Activated T-cell treated with anti-CD3 and anti-CD28 coated beads, Interleukin-2, amount 50 U/mL, for 4 hours (primary cell): Measurements from ENCODE around the gene ADAMTS17. TPM values are rescaled to one million over a fixed set of nuclear protein-coding genes. Genes with fewer than 3 reads are reported as not detected.

Source experiments
- ATAC-seq, 2 donors: fragments of 200-7000 bp; cut with Tn5 transposase; one replicate each; pipeline ENCODE4 v1.10.0; 2021
- DNase-seq: peaks from one replicate; pipeline ENCODE4 v3.0.0-alpha.2; 2020
- H3K27me3 Mint-ChIP-seq: one replicate; pipeline ENCODE4 v1.8.0; 2021; ENCODE audit warnings: low read depth, mixed read lengths
- H3K36me3 Mint-ChIP-seq: one replicate; pipeline ENCODE4 v1.8.0; 2022; ENCODE audit warnings: mixed read lengths; ENCODE audit not compliant: insufficient read depth
- H3K4me1 Mint-ChIP-seq: one replicate; pipeline ENCODE4 v1.8.0; 2021; ENCODE audit warnings: low read depth, mixed read lengths
- H3K4me3 Mint-ChIP-seq: one replicate; pipeline ENCODE4 v1.8.0; 2021; ENCODE audit warnings: mild to moderate bottlenecking, moderate library complexity, mixed read lengths
- H3K9me3 Mint-ChIP-seq: one replicate; pipeline ENCODE4 v1.8.0; 2021; ENCODE audit warnings: mixed read lengths
- total RNA-seq, 3 donors: library from RNA; stranded (reverse); gene quantifications; one replicate each; pipeline ENCODE4 v1.2.1, GENCODE V29; 2021

The ADAMTS17 gene
- total RNA-seq, 3 donors from 2014 or later = 2.6 to 3.9 (median 3.2) TPM

- Mint-ChIP-seq H3K4me1 (peaks cover 73% of the 10 kb centered on the region), H3K27me3 (no peaks in the 10 kb centered on the region), H3K4me3 (no peak overlapping the region), H3K9me3 (no peaks in the 10 kb centered on the region), H3K36me3 (no peaks in the 10 kb centered on the region)
- DNase-seq (no peak), ATAC-seq (no peak)
Measured at GRCh38 chr15:100334905-100335304, 6.9 kb downstream of the ADAMTS17 start.

- Mint-ChIP-seq H3K4me1 (peaks cover 74% of the 10 kb centered on the region), H3K27me3 (no peaks in the 10 kb centered on the region), H3K36me3 (no peaks in the 10 kb centered on the region), H3K9me3 (no peaks in the 10 kb centered on the region), H3K4me3 (no peak overlapping the region)
- ATAC-seq (no peak), DNase-seq (no peak)
Measured at GRCh38 chr15:100334456-100334855, 7.3 kb downstream of the ADAMTS17 start.

DNA sequence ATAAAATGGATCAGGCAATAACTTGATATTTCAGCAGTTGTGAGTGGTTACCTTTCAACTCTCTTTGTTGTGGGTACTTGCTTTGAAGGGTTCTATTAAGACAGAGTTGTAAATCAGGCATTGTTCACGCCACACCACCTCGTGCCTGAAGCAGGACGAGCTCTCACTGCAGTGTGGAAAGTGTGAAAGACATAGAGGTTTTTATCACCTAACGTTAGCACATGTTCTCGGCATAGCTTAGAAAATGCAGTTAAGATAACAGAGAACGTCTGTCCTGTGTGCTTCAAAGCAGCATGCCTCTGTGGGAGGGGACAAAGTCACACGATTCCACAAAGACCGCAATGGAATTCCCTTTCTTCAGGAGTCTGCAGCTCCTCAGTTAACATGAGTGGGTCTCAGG is 7.8 kb downstream of the ADAMTS17 start:
- H3K36me3 Mint-ChIP-seq = no peaks in the 10 kb centered on the region
- no peaks in the 10 kb centered on the region for H3K9me3 Mint-ChIP-seq
- no peaks in the 10 kb centered on the region for H3K27me3 Mint-ChIP-seq
- H3K4me1 Mint-ChIP-seq = peaks cover 74% of the 10 kb centered on the region
- ATAC-seq (no peak), DNase-seq (no peak)
- no peak overlapping the region for H3K4me3 Mint-ChIP-seq

DNA sequence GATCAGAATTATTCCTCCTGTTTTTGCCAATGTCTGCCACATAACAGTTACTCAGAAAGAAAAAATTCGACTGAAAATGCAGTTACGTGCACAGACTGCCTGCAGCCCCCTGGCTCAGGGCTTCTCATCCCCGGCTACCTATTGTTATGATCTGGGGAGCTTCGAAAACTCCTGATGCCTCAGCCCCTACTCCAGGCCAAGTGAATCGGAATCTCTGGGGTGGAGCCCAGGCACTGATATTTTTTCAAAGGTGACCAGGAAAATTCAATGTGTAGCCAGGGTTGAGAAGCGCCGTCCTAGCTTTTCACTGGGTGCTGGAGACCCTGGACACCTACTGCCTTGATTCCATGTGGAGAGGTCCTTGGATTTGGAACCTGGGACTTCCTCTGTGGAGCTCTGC is 8.5 kb downstream of the ADAMTS17 start:
- peaks cover 71% of the 10 kb centered on the region for H3K4me1 Mint-ChIP-seq
- no peaks in the 10 kb centered on the region for H3K36me3 Mint-ChIP-seq
- no peaks in the 10 kb centered on the region for H3K9me3 Mint-ChIP-seq
- DNase-seq (no peak), ATAC-seq (no peak)
- no peaks in the 10 kb centered on the region for H3K27me3 Mint-ChIP-seq
- H3K4me3 Mint-ChIP-seq = no peak overlapping the region

GRCh38 chr15:100332721-100333120 is 9.1 kb downstream of the ADAMTS17 start:
- Mint-ChIP-seq H3K36me3 (no peaks in the 10 kb centered on the region), H3K27me3 (no peaks in the 10 kb centered on the region), H3K9me3 (no peaks in the 10 kb centered on the region), H3K4me1 (peaks cover 71% of the 10 kb centered on the region), H3K4me3 (no peak overlapping the region)
- ATAC-seq = no peak
- no peak for DNase-seq

- peaks cover 71% of the 10 kb centered on the region for H3K4me1 Mint-ChIP-seq
Measured at GRCh38 chr15:100332231-100332630, 9.5 kb downstream of the ADAMTS17 start.

GRCh38 chr15:100330629-100331215 is 11.1 kb downstream of the ADAMTS17 start:
- H3K27me3 Mint-ChIP-seq = no peaks in the 10 kb centered on the region
- H3K9me3 Mint-ChIP-seq = no peaks in the 10 kb centered on the region
- no peak for DNase-seq
- peaks cover 66% of the 10 kb centered on the region for H3K4me1 Mint-ChIP-seq
- H3K36me3 Mint-ChIP-seq = no peaks in the 10 kb centered on the region
- ATAC-seq = peak; percentile 61
- peak overlapping the region; percentile 51 for H3K4me3 Mint-ChIP-seq

More at GRCh38 chr15:100332231-100332630, 9.5 kb downstream of the ADAMTS17 start:
- Mint-ChIP-seq H3K4me3 (no peak overlapping the region), H3K27me3 (no peaks in the 10 kb centered on the region), H3K9me3 (no peaks in the 10 kb centered on the region), H3K36me3 (no peaks in the 10 kb centered on the region)
- no peak for ATAC-seq
- no peak for DNase-seq

GRCh38 chr15:100330221-100330620 is 11.6 kb downstream of the ADAMTS17 start:
- DNase-seq (no peak), ATAC-seq (peak; percentile 70 to 72)
- peaks cover 61% of the 10 kb centered on the region for H3K4me1 Mint-ChIP-seq
- no peaks in the 10 kb centered on the region for H3K27me3 Mint-ChIP-seq
- peak overlapping the region; percentile 51 for H3K4me3 Mint-ChIP-seq
- H3K9me3 Mint-ChIP-seq = no peaks in the 10 kb centered on the region
- H3K36me3 Mint-ChIP-seq = peaks cover 3% of the 10 kb centered on the region

- H3K36me3 Mint-ChIP-seq = peaks cover 3% of the 10 kb centered on the region
- H3K9me3 Mint-ChIP-seq = no peaks in the 10 kb centered on the region
- peaks cover 47% of the 10 kb centered on the region for H3K4me1 Mint-ChIP-seq
- no peak overlapping the region for H3K4me3 Mint-ChIP-seq
- no peaks in the 10 kb centered on the region for H3K27me3 Mint-ChIP-seq
- ATAC-seq = no peak
- no peak for DNase-seq
Measured at GRCh38 chr15:100328796-100329195, 13.0 kb downstream of the ADAMTS17 start.

DNA sequence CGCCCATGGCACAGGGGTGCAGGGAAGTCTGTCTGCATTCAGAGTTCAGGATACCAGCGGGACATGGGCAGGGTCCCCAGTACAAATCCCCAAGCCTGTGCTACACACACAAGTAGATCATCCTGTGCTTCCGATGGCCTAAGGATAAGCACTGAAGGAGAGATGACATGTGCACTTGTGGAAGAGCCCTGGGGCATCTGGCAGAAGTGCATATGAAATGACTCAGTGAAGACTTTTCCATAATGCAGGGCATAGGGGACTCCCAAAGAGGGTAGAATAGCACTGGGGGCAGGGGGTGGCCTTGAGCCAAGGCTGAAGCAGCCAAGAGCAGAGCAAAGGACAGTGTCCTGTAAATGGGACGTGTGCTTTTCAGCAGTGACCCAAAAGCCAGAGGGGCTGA is 22.9 kb downstream of the ADAMTS17 start:
- H3K4me1 Mint-ChIP-seq = no peaks in the 10 kb centered on the region
- ATAC-seq (no peak), DNase-seq (no peak)
- H3K9me3 Mint-ChIP-seq = no peaks in the 10 kb centered on the region
- peaks cover 40% of the 10 kb centered on the region for H3K36me3 Mint-ChIP-seq
- no peak overlapping the region for H3K4me3 Mint-ChIP-seq
- no peaks in the 10 kb centered on the region for H3K27me3 Mint-ChIP-seq

- Mint-ChIP-seq H3K4me3 (no peak overlapping the region), H3K36me3 (peaks cover 39% of the 10 kb centered on the region), H3K9me3 (peaks cover 4% of the 10 kb centered on the region), H3K4me1 (no peaks in the 10 kb centered on the region), H3K27me3 (no peaks in the 10 kb centered on the region)
- no peak for DNase-seq
- no peak for ATAC-seq
Measured at GRCh38 chr15:100314809-100315400, 26.9 kb downstream of the ADAMTS17 start.

DNA sequence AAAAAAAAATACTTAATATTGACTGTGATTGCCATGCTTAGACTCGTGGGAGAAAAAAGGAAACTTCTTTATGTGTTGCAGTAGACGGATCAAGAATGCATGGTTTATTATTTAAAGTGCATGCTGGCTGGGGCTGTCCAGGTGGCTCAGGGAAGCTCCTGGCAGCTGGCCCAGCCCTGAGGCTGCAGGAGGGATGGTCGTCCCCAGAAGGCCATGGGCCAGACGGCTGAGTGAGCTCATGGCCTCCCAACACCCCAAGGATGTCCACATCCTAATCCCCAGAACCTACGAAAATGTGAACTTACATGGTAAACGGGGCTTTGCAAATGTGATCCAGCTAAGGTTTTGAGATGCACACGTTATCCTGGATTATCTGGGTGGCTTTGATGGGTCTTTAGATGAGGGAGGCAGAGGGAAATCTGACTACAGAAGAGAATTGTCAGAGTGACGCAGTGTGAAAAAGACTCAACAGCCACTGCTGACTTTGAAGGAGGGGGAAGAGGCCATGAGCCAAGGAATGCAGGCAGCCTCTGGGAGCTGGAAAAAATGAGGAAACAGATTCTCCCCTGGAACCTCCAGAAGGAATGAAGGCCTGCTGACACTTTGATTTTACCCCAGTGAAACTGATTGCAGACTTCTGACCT is 29.8 kb downstream of the ADAMTS17 start:
- Mint-ChIP-seq H3K36me3 (peaks cover 25% of the 10 kb centered on the region), H3K27me3 (no peaks in the 10 kb centered on the region), H3K4me3 (no peak overlapping the region), H3K9me3 (peaks cover 4% of the 10 kb centered on the region), H3K4me1 (no peaks in the 10 kb centered on the region)
- ATAC-seq (no peak), DNase-seq (no peak)

GRCh38 chr15:100311154-100311625 is 30.6 kb downstream of the ADAMTS17 start:
- Mint-ChIP-seq H3K4me3 (no peak overlapping the region), H3K4me1 (no peaks in the 10 kb centered on the region), H3K27me3 (no peaks in the 10 kb centered on the region), H3K9me3 (peaks cover 4% of the 10 kb centered on the region), H3K36me3 (peaks cover 22% of the 10 kb centered on the region)
- DNase-seq (no peak), ATAC-seq (no peak)

DNA sequence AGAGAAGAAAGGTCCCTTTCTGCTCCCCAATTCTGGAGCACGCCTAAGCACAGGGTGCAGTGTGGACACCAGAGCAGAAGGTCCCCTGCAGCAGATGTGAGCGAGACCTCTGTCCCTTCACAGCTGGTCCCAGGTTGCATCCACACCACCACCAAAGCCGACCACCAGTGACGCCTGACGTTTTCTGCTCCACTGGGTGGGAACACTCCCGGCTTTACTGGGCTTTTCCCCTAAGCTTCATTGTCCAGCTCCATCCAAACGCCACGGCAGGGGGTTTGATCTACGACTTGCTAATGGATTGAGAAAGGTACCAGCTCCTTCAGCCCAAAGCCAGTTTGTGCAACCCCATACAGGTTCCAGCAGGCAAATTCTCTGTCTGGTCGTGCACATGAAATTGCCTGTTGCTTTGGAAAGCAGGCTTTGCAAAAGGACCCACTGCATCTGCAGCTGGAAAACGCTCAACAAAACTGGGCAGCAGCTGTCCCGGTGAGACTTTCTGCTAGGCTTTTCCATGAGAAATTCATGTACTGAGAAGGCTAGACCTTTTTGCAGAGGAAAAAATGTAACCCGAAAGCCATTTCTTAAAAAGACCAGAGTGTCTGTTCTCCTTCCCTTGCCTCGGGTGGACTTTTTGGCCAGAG is 31.1 kb downstream of the ADAMTS17 start:
- Mint-ChIP-seq H3K9me3 (peaks cover 4% of the 10 kb centered on the region), H3K4me1 (no peaks in the 10 kb centered on the region), H3K36me3 (peaks cover 22% of the 10 kb centered on the region), H3K27me3 (no peaks in the 10 kb centered on the region), H3K4me3 (no peak overlapping the region)
- DNase-seq (no peak), ATAC-seq (no peak)

GRCh38 chr15:100310041-100310405 is 31.8 kb downstream of the ADAMTS17 start:
- no peaks in the 10 kb centered on the region for H3K27me3 Mint-ChIP-seq
- H3K36me3 Mint-ChIP-seq = peaks cover 22% of the 10 kb centered on the region
- H3K9me3 Mint-ChIP-seq = peaks cover 4% of the 10 kb centered on the region
- ATAC-seq (no peak), DNase-seq (no peak)
- H3K4me3 Mint-ChIP-seq = no peak overlapping the region
- H3K4me1 Mint-ChIP-seq = no peaks in the 10 kb centered on the region
